ENCODE data around the gene CHTF8. TPM values are rescaled to one million over a fixed set of nuclear protein-coding genes. Genes with fewer than 3 reads are reported as not detected.

Gene CHTF8
- total RNA-seq, 1 donor from 2014 or later, result 83.1 TPM

GRCh38 chr16:69100071-69100691, 32.2 kb downstream of the CHTF8 start:
- Mint-ChIP-seq H3K36me3 (ENCODE audit: low read depth) (no peaks in the 10 kb centered on the region), H3K4me3 (ENCODE audit: unreplicated experiment) (no peak overlapping the region), H3K27me3 (ENCODE audit: low read depth) (no peaks in the 10 kb centered on the region), H3K9me3 (ENCODE audit: low read depth) (no peaks in the 10 kb centered on the region), H3K4me1 (ENCODE audit: low read depth) (peaks cover under 1% of the 10 kb centered on the region), H3K27ac (ENCODE audit: unreplicated experiment) (no peak overlapping the region)
- no peak for TF ChIP-seq CTCF (IDR thresholded peaks at IDR 0.05)
- DNase-seq (ENCODE audit: low spot score), result no peak

- no peaks in the 10 kb centered on the region for H3K36me3 Mint-ChIP-seq (ENCODE audit: low read depth)
- no peaks in the 10 kb centered on the region for H3K4me1 Mint-ChIP-seq (ENCODE audit: low read depth)
- no peak for DNase-seq (ENCODE audit: low spot score)
- H3K4me3 Mint-ChIP-seq (ENCODE audit: unreplicated experiment), result no peak overlapping the region
- no peaks in the 10 kb centered on the region for H3K9me3 Mint-ChIP-seq (ENCODE audit: low read depth)
- no peak for TF ChIP-seq CTCF (IDR thresholded peaks at IDR 0.05)
- no peak overlapping the region for H3K27ac Mint-ChIP-seq (ENCODE audit: unreplicated experiment)
- no peaks in the 10 kb centered on the region for H3K27me3 Mint-ChIP-seq (ENCODE audit: low read depth)
These were observed 37.2 kb downstream of the CHTF8 start for GRCh38 chr16:69095193-69095592.

- Mint-ChIP-seq H3K4me1 (ENCODE audit: low read depth) (no peaks in the 10 kb centered on the region), H3K4me3 (ENCODE audit: unreplicated experiment) (no peak overlapping the region), H3K27ac (ENCODE audit: unreplicated experiment) (no peak overlapping the region), H3K27me3 (ENCODE audit: low read depth) (no peaks in the 10 kb centered on the region), H3K36me3 (ENCODE audit: low read depth) (no peaks in the 10 kb centered on the region), H3K9me3 (ENCODE audit: low read depth) (no peaks in the 10 kb centered on the region)
- no peak for TF ChIP-seq CTCF (IDR thresholded peaks at IDR 0.05)
- DNase-seq (ENCODE audit: low spot score), result no peak
These were observed 37.9 kb downstream of the CHTF8 start for GRCh38 chr16:69094501-69094900.

GRCh38 chr16:69093974-69094373, 38.4 kb downstream of the CHTF8 start:
- DNase-seq (ENCODE audit: low spot score), result no peak
- Mint-ChIP-seq H3K27me3 (ENCODE audit: low read depth) (no peaks in the 10 kb centered on the region), H3K36me3 (ENCODE audit: low read depth) (no peaks in the 10 kb centered on the region), H3K27ac (ENCODE audit: unreplicated experiment) (no peak overlapping the region), H3K9me3 (ENCODE audit: low read depth) (no peaks in the 10 kb centered on the region), H3K4me3 (ENCODE audit: unreplicated experiment) (no peak overlapping the region), H3K4me1 (ENCODE audit: low read depth) (no peaks in the 10 kb centered on the region)
- no peak for TF ChIP-seq CTCF (IDR thresholded peaks at IDR 0.05)

- Mint-ChIP-seq H3K27ac (ENCODE audit: unreplicated experiment) (no peak overlapping the region), H3K4me3 (ENCODE audit: unreplicated experiment) (no peak overlapping the region), H3K4me1 (ENCODE audit: low read depth) (peaks cover 4% of the 10 kb centered on the region), H3K9me3 (ENCODE audit: low read depth) (no peaks in the 10 kb centered on the region), H3K36me3 (ENCODE audit: low read depth) (no peaks in the 10 kb centered on the region), H3K27me3 (ENCODE audit: low read depth) (no peaks in the 10 kb centered on the region)
- TF ChIP-seq CTCF (IDR thresholded peaks at IDR 0.05), result no peak
- no peak for DNase-seq (ENCODE audit: low spot score)
These were observed 43.1 kb downstream of the CHTF8 start for GRCh38 chr16:69089091-69089910.

Measured in chondrocyte (in vitro differentiated cells).